K562 (cell line): ENCODE data around the gene SUPT3H. TPM values are rescaled to one million over a fixed set of nuclear protein-coding genes. Genes with fewer than 3 reads are reported as not detected.

ENCODE experiments used
- ATAC-seq: fragments of 200-7000 bp; cut with Tn5 transposase; 3 replicates; pipeline ENCODE4 v1.9.1; 2020; ENCODE audit warnings: moderate library complexity
- BruUV-seq: library from RNA; stranded (reverse); fragments of 400-500 nt; replicated peaks from 2 replicates; lab custom pipeline; 2021; lab: Mats Ljungman, UMichigan
- CTCF ChIA-PET: fragments of 300-600 bp; formaldehyde crosslinking; extraction: SDS; loops from one replicate; lab custom pipeline; 2021; ENCODE audit warnings: low intra/inter-chr PET ratio; lab: Yijun Ruan, JAX
- POLR2A ChIA-PET: fragments of 300-600, 350-650 bp; sonication (Branson Sonifier 250); formaldehyde crosslinking; extraction: SDS; loops from one replicate; lab custom pipeline; 2021; ENCODE audit warnings: antibody characterized with exemption, inconsistent platforms; lab: Yijun Ruan, JAX
- DNase-seq, 4 experiments: peaks; one replicate each; pipeline versions ENCODE4 v3.0.0 to v3.0.0-alpha.2; 2011 to 2018; ENCODE audit warnings: low spot score in 3 of 4, mixed read lengths in 3 of 4; ENCODE audit errors: extremely low read depth in 1 of 4
- FAIRE-seq: peaks from 2 replicates; lab custom pipeline; 2011; peaks lifted over from hg19 to GRCh38; lab: Jason Lieb, UNC
- H2AFZ ChIP-seq: 2 replicates; pipeline ENCODE4 v1.6.0; 2011; ENCODE audit warnings: low read depth, low read length, control low read depth, inconsistent platforms
- H3K27ac ChIP-seq: fragments of 200-600 bp; 3 replicates; pipeline ENCODE4 v1.8.0; 2011; ENCODE audit warnings: low read depth, mild to moderate bottlenecking, control low read depth, inconsistent platforms, low read length, moderate library complexity, mixed read lengths; ENCODE audit errors: extremely low read depth
- H3K27me3 ChIP-seq, 2 experiments: fragments of 300-600 bp in 1 of 2; 2 replicates in 1 of 2; 3 replicates in 1 of 2; pipeline versions ENCODE4 v1.6.0 to v1.8.0; 2011; ENCODE audit warnings: inconsistent platforms in 2 of 2, low read length in 2 of 2, mild to moderate bottlenecking in 1 of 2, mixed read lengths in 1 of 2, moderate library complexity in 1 of 2; ENCODE audit not compliant: control insufficient read depth in 2 of 2, insufficient read depth in 2 of 2
- H3K36me3 ChIP-seq: fragments of 300-600 bp; 3 replicates; pipeline ENCODE4 v1.8.0; 2011; ENCODE audit warnings: mild to moderate bottlenecking, low read length, inconsistent platforms; ENCODE audit not compliant: control insufficient read depth, insufficient read depth
- H3K4me1 ChIP-seq, 2 experiments: fragments of 200-600 bp in 1 of 2; replicated peaks in 1 of 2; 2 replicates in 1 of 2; 3 replicates in 1 of 2; pipeline versions ENCODE4 v1.5.1 to v1.8.0; 2011; ENCODE audit warnings: inconsistent platforms in 2 of 2, low read length in 2 of 2, mild to moderate bottlenecking in 1 of 2, mixed read lengths in 1 of 2, moderate library complexity in 1 of 2; ENCODE audit not compliant: control insufficient read depth in 2 of 2, insufficient read depth in 2 of 2
- H3K4me2 ChIP-seq: 2 replicates; pipeline ENCODE4 v1.6.1; 2011; ENCODE audit warnings: low read length, control low read depth, inconsistent platforms, mixed read lengths; ENCODE audit not compliant: insufficient read depth
- H3K4me3 ChIP-seq: fragments of 200-600 bp; sonication (generic), shearing (Covaris generic); 2 replicates; pipeline ENCODE4 v1.5.1; 2016; ENCODE audit warnings: control low read depth, inconsistent platforms
- H3K79me2 ChIP-seq: fragments of 200-600 bp; 3 replicates; pipeline ENCODE4 v1.8.0; 2011; ENCODE audit warnings: low read length, inconsistent platforms; ENCODE audit not compliant: control insufficient read depth, insufficient read depth
- H3K9ac ChIP-seq, 2 experiments: 2 replicates each; pipeline versions ENCODE4 v1.6.0 to v1.6.1; 2011; ENCODE audit warnings: low read depth in 2 of 2, low read length in 2 of 2, control low read depth in 1 of 2, inconsistent platforms in 1 of 2, mild to moderate bottlenecking in 1 of 2, mixed read lengths in 1 of 2; ENCODE audit not compliant: insufficient read depth in 1 of 2
- H3K9me1 ChIP-seq: one replicate; pipeline ENCODE4 v1.6.0; 2011; ENCODE audit warnings: inconsistent platforms, mild to moderate bottlenecking, low read length, moderate library complexity; ENCODE audit not compliant: control insufficient read depth, insufficient read depth
- H3K9me3 ChIP-seq: replicated peaks from 2 replicates; pipeline ENCODE4 v1.5.1; 2011; ENCODE audit warnings: low read depth, low read length, inconsistent platforms; ENCODE audit not compliant: control insufficient read depth, insufficient read depth
- H4K20me1 ChIP-seq: replicated peaks from 2 replicates; pipeline ENCODE4 v1.6.1; 2011; ENCODE audit warnings: low read length, inconsistent platforms, mixed read lengths; ENCODE audit not compliant: control insufficient read depth, insufficient read depth
- ATF3 ChIP-seq, 2 experiments: fragments of 450-650 bp in 1 of 2; sonication (generic) in 1 of 2; formaldehyde crosslinking in 1 of 2; IDR thresholded peaks in 1 of 2; conservative IDR thresholded peaks in 1 of 2; 2 replicates each; pipeline versions ENCODE4 v1.6.1 to v1.8.1; 2016 to 2023; ENCODE audit warnings: mild to moderate bottlenecking in 2 of 2, moderate library complexity in 2 of 2, inconsistent platforms in 1 of 2, missing genetic modification reagents in 1 of 2
- CEBPG ChIP-seq, 3 experiments: fragments of 200-800 bp in 1 of 3; sonication (Bioruptor generic) in 1 of 3; sonication (generic) in 1 of 3; formaldehyde crosslinking in 1 of 3; IDR thresholded peaks in 2 of 3; conservative IDR thresholded peaks in 1 of 3; 2 replicates each; pipeline versions ENCODE4 v1.6.1 to v1.8.0; 2016 to 2022; ENCODE audit warnings: missing compliant biosample characterization in 2 of 3, missing genetic modification characterization in 2 of 3, mild to moderate bottlenecking in 1 of 3, missing genetic modification reagents in 1 of 3
- DACH1 ChIP-seq: fragments of 450-650 bp; IDR thresholded peaks from 2 replicates; pipeline ENCODE4 v1.6.1; 2018; ENCODE audit not compliant: partially characterized antibody
- DMBX1 ChIP-seq: fragments of 250-450 bp; sonication (Bioruptor Pico); IDR thresholded peaks from 2 replicates; pipeline ENCODE4 v1.8.0; 2022; ENCODE audit warnings: inconsistent platforms, mild to moderate bottlenecking, moderate library complexity, borderline replicate concordance
- ETS1 ChIP-seq: conservative IDR thresholded peaks from 2 replicates; pipeline ENCODE4 v1.6.1; 2011; ENCODE audit warnings: low read depth, mild to moderate bottlenecking, low read length; ENCODE audit not compliant: control insufficient read depth
- EZH2 ChIP-seq: IDR thresholded peaks from 2 replicates; pipeline ENCODE4 v1.6.1; 2012; ENCODE audit warnings: low read depth, mild to moderate bottlenecking, inconsistent platforms, low read length, borderline replicate concordance
- JUND ChIP-seq, 2 experiments: IDR thresholded peaks; 2 replicates in 1 of 2; 3 replicates in 1 of 2; pipeline ENCODE4 v1.6.1; 2011; ENCODE audit warnings: borderline replicate concordance in 2 of 2, low read depth in 2 of 2, low read length in 2 of 2, improper control_type of control experiment in 1 of 2, missing biosample characterization in 1 of 2, missing genetic modification characterization in 1 of 2, missing genetic modification reagents in 1 of 2
- KAT8 ChIP-seq: fragments of 450-650 bp; IDR thresholded peaks from 2 replicates; pipeline ENCODE4 v1.6.1; 2016; ENCODE audit warnings: low read depth, mild to moderate bottlenecking
- SMAD4 ChIP-seq: fragments of 250-450 bp; sonication (Bioruptor Pico); conservative IDR thresholded peaks from 2 replicates; pipeline ENCODE4 v1.8.0; 2021; ENCODE audit warnings: inconsistent platforms, mild to moderate bottlenecking, moderate library complexity
- ZNF23 ChIP-seq: fragments of 250-450 bp; sonication (Bioruptor Pico); IDR thresholded peaks from 2 replicates; pipeline ENCODE4 v1.4.0; 2020; ENCODE audit warnings: mild to moderate bottlenecking
- ZNF311 ChIP-seq: fragments of 250-450 bp; sonication (Bioruptor Pico); IDR thresholded peaks from 2 replicates; pipeline ENCODE4 v1.4.0; 2020; ENCODE audit warnings: mild to moderate bottlenecking, moderate library complexity
- ZNF408 ChIP-seq: fragments of 250-450 bp; sonication (Bioruptor Pico); IDR thresholded peaks from 2 replicates; pipeline ENCODE4 v1.4.0; 2020; ENCODE audit warnings: low read depth, mild to moderate bottlenecking, moderate library complexity
- WGBS: fragments of 100-300 bp; shearing (Covaris generic); methylation state at CpG from one replicate; pipeline ENCODE4 v1.1.6; 2016; ENCODE audit warnings: low coverage, mixed read lengths; ENCODE audit not compliant: insufficient coverage; ENCODE audit errors: missing lambda C conversion rate; 5-methylcytosine and 5-hydroxymethylcytosine counted together
- in situ Hi-C: fragments of 300-500 bp; cut with MboI; formaldehyde crosslinking; loops from 4 replicates; pipeline ENCODE4 v1.15.0; 2018; ENCODE audit warnings: inconsistent platforms, mixed read lengths
- intact Hi-C: fragments of 100-400 bp; cut with micrococcal nuclease; formaldehyde crosslinking; loops from 2 replicates; pipeline ENCODE4 v1.14.2; 2022
- polyA plus RNA-seq, 8 experiments: library from polyadenylated mRNA; depleted of rRNA in 4 of 8; stranded (reverse) in 5 of 8; unstranded in 3 of 8; fragments of >200 nt; fragmentation: Nextera tagmentation in 2 of 8; fragmentation: Illumina TruSeq in 1 of 8; extraction: Ambion mirVana in 2 of 8; extraction: Trizol in 1 of 8; gene quantifications; 2 replicates each; pipeline versions ENCODE4 v1.2.1 to v1.2.3, GENCODE V29; 2011 to 2014; ENCODE audit warnings: inconsistent platforms in 1 of 8, missing spikeins in 1 of 8
- total RNA-seq, 7 experiments: library from RNA; depleted of rRNA in 6 of 7; stranded (reverse); fragments of >200 nt in 6 of 7; fragmentation: Illumina TruSeq in 2 of 7; extraction: Trizol in 2 of 7; gene quantifications; 2 replicates each; pipeline versions ENCODE4 v1.2.1 to v1.2.3, GENCODE V29; 2011 to 2021; ENCODE audit warnings: low replicate concordance in 1 of 7

SUPT3H gene
- total and polyA plus RNA-seq, 9 of the 15 experiments (the other 6 are each of a cell fraction or from before 2014, with no cell fraction given): 7.2 to 16.3 (median 11.9) TPM

GRCh38 chr6:45301348-45302142 is 76.2 kb downstream of the SUPT3H start:
- Histone ChIP-seq H2AFZ (no peak overlapping the region), H3K4me3 (no peak overlapping the region), H3K9me1 (no peaks in the 10 kb centered on the region), H3K9me3 (no peaks in the 10 kb centered on the region), H3K27me3 (no peaks in the 10 kb centered on the region), H3K79me2 (no peaks in the 10 kb centered on the region), H3K4me2 (no peak overlapping the region), H3K4me1 (peaks cover 0 to 9% of the 10 kb centered on the region in 2 experiments; a peak in 2 of 5 replicates), H3K27ac (no peak overlapping the region), H3K36me3 (no peaks in the 10 kb centered on the region), H4K20me1 (no peaks in the 10 kb centered on the region), H3K9ac (no peak overlapping the region)
- BruUV-seq: no TSS peak
- 49% methylated on average over 3 of the region's 3 CpGs for WGBS
- no peak for FAIRE-seq
- 0 out of 3 replicates have a peak, but pooled peaks have one; percentile 15 for ATAC-seq
- DNase-seq: no peak
- intact Hi-C loops: no loop called here
- POLR2A ChIA-PET: interaction anchor here (0.8 kb wide), 1 partner anchor 48 kb away, joined by 3 read pairs; no protein-coding TSS in a partner anchor
- CTCF ChIA-PET: no interaction called here
- in situ Hi-C loops: no loop called here
- TF ChIP-seq ZNF23 (no peak), ETS1 (no peak), JUND (IDR thresholded peaks at IDR 0.05; ENCODE audit: borderline replicate concordance, low read depth, low read length) (no peak), JUND (tag; IDR thresholded peaks at IDR 0.05; ENCODE audit: borderline replicate concordance, low read depth, low read length) (no peak), DACH1 (no peak), EZH2 (no peak), KAT8 (no peak), ZNF408 (CRISPR knock-in tag) (no peak), SMAD4 (CRISPR knock-in tag) (0 out of 2 replicates have a peak, but pooled peaks have one; percentile 28), ZNF311 (peak; percentile 51; the same call in 1 of the 2 replicates), DMBX1 (CRISPR knock-in tag) (peak; percentile 55; the same call in 1 of the 2 replicates), CEBPG (CRISPR knock-in tag; IDR thresholded peaks at IDR 0.05) (no peak), CEBPG (tag; conservative IDR thresholded peaks at IDR 0.05 in 1 of 2, IDR thresholded peaks at IDR 0.05 in 1 of 2) (peak; percentile 53 to 58; a peak in 2 of 4 replicates), ATF3 (IDR thresholded peaks at IDR 0.05) (0 out of 2 replicates have a peak, but pooled peaks have one; percentile 8), ATF3 (CRISPR knock-in tag; conservative IDR thresholded peaks at IDR 0.05) (no peak)
